Measurements from ENCODE around the gene DLGAP1. TPM values are rescaled to one million over a fixed set of nuclear protein-coding genes. Genes with fewer than 3 reads are reported as not detected.

Gene DLGAP1
- total and polyA plus RNA-seq, 2 experiments from 2014 or later, result 17.0 to 48.5 TPM

DNA sequence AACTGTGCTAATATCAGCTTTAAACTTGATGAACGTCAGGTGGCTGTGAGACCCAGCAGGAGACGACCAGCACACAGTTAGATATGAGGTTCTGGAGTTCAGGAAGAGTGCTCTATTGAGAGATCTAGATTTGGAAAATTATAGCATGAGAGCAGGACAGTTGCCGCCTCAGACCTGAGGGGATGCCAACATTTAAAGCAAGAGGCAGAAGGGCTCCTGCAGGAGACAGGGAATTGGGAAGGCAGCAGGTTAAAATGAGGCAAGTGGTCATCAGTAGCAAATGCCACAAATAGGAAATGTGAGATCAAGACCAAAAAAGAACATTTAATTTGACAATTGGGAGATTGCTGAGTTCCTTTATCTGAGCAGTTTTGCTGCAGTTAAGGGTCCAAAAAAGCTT is 533.3 kb downstream of the DLGAP1 start (continued):
- TF ChIP-seq, protein P1, sequence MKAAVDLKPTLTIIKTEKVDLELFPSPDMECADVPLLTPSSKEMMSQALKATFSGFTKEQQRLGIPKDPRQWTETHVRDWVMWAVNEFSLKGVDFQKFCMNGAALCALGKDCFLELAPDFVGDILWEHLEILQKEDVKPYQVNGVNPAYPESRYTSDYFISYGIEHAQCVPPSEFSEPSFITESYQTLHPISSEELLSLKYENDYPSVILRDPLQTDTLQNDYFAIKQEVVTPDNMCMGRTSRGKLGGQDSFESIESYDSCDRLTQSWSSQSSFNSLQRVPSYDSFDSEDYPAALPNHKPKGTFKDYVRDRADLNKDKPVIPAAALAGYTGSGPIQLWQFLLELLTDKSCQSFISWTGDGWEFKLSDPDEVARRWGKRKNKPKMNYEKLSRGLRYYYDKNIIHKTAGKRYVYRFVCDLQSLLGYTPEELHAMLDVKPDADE (IDR thresholded peaks at IDR 0.05), result no peak
- TF ChIP-seq, protein P2, sequence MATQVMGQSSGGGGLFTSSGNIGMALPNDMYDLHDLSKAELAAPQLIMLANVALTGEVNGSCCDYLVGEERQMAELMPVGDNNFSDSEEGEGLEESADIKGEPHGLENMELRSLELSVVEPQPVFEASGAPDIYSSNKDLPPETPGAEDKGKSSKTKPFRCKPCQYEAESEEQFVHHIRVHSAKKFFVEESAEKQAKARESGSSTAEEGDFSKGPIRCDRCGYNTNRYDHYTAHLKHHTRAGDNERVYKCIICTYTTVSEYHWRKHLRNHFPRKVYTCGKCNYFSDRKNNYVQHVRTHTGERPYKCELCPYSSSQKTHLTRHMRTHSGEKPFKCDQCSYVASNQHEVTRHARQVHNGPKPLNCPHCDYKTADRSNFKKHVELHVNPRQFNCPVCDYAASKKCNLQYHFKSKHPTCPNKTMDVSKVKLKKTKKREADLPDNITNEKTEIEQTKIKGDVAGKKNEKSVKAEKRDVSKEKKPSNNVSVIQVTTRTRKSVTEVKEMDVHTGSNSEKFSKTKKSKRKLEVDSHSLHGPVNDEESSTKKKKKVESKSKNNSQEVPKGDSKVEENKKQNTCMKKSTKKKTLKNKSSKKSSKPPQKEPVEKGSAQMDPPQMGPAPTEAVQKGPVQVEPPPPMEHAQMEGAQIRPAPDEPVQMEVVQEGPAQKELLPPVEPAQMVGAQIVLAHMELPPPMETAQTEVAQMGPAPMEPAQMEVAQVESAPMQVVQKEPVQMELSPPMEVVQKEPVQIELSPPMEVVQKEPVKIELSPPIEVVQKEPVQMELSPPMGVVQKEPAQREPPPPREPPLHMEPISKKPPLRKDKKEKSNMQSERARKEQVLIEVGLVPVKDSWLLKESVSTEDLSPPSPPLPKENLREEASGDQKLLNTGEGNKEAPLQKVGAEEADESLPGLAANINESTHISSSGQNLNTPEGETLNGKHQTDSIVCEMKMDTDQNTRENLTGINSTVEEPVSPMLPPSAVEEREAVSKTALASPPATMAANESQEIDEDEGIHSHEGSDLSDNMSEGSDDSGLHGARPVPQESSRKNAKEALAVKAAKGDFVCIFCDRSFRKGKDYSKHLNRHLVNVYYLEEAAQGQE (IDR thresholded peaks at IDR 0.05; ENCODE audit: unreplicated experiment), result no peak
- TF ChIP-seq ZNF114 (CRISPR knock-in tag; IDR thresholded peaks at IDR 0.05) (no peak), STAT1 (IDR thresholded peaks at IDR 0.05; ENCODE audit: unreplicated experiment) (no peak), CREB1 (CRISPR knock-in tag; IDR thresholded peaks at IDR 0.05; ENCODE audit: low read depth) (no peak), EZH2phosphoT487 (IDR thresholded peaks at IDR 0.05; ENCODE audit: unreplicated experiment) (no peak), POLR2AphosphoS5 (IDR thresholded peaks at IDR 0.05; ENCODE audit: low read depth) (no peak)

DNA sequence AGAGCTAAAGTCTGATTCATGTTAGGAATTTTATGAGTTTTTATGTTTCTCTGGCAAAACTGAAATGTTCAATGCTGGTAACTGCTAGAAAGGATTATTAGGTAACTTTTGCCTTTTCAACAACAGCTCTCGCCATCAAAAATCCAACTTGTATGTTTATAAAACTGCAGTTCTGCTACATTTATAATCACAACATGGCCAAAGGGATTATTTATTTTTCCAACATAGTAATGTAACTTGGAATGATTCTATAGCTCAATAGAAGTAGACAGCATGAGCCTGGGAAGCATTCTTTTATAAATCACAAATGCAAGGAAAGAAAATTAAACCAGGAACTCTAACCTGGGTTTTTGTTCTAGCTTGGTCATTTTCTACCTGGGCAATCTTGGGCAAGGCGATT is 534.3 kb downstream of the DLGAP1 start:
- no peaks in the 10 kb centered on the region for H4K20me1 ChIP-seq (replicated peaks; ENCODE audit: insufficient read depth)
- Mint-ChIP-seq H3K9me3 (no peaks in the 10 kb centered on the region), H3K27ac (no peak overlapping the region), H3K4me1 (peaks cover 11% of the 10 kb centered on the region), H3K36me3 (ENCODE audit: low read depth) (no peaks in the 10 kb centered on the region), H3K27me3 (ENCODE audit: insufficient read depth, low read depth, poor library complexity) (peaks cover 3% of the 10 kb centered on the region), H3K4me3 (no peak overlapping the region)
- no peaks in the 10 kb centered on the region for H3K27me3 ChIP-seq (ENCODE audit: insufficient read depth)
- no peaks in the 10 kb centered on the region for H3K4me1 ChIP-seq (ENCODE audit: insufficient read depth)
- H3K79me2 ChIP-seq (replicated peaks; ENCODE audit: insufficient read depth), result no peaks in the 10 kb centered on the region
- H3F3A ChIP-seq (replicated peaks; ENCODE audit: low read depth), result no peaks in the 10 kb centered on the region
- DNase-seq (ENCODE audit: low spot score), result no peak
- no peak overlapping the region for H2AFZ ChIP-seq
- no peak overlapping the region for H3K27ac ChIP-seq (ENCODE audit: low read depth)
- no peaks in the 10 kb centered on the region for H3K36me3 ChIP-seq (ENCODE audit: insufficient read depth)
- H3K4me3 ChIP-seq, result no peak overlapping the region
- H3K9me2 ChIP-seq (ENCODE audit: insufficient read depth), result no peaks in the 10 kb centered on the region
- no peak for ATAC-seq
- H3K4me2 ChIP-seq, result no peak overlapping the region
- TF ChIP-seq JUNB (IDR thresholded peaks at IDR 0.05; ENCODE audit: unreplicated experiment) (no peak), EZH2 (IDR thresholded peaks at IDR 0.05; ENCODE audit: low read depth, unreplicated experiment) (no peak), ZNF114 (CRISPR knock-in tag; IDR thresholded peaks at IDR 0.05) (no peak), EZH2phosphoT487 (IDR thresholded peaks at IDR 0.05; ENCODE audit: unreplicated experiment) (no peak), ZNF331 (CRISPR knock-in tag; IDR thresholded peaks at IDR 0.05; ENCODE audit: low read depth) (no peak)
- TF ChIP-seq, protein P3, sequence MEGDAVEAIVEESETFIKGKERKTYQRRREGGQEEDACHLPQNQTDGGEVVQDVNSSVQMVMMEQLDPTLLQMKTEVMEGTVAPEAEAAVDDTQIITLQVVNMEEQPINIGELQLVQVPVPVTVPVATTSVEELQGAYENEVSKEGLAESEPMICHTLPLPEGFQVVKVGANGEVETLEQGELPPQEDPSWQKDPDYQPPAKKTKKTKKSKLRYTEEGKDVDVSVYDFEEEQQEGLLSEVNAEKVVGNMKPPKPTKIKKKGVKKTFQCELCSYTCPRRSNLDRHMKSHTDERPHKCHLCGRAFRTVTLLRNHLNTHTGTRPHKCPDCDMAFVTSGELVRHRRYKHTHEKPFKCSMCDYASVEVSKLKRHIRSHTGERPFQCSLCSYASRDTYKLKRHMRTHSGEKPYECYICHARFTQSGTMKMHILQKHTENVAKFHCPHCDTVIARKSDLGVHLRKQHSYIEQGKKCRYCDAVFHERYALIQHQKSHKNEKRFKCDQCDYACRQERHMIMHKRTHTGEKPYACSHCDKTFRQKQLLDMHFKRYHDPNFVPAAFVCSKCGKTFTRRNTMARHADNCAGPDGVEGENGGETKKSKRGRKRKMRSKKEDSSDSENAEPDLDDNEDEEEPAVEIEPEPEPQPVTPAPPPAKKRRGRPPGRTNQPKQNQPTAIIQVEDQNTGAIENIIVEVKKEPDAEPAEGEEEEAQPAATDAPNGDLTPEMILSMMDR (conservative IDR thresholded peaks at IDR 0.05; ENCODE audit: low read depth in 2 of 2), result no peak
- TF ChIP-seq, protein P4, sequence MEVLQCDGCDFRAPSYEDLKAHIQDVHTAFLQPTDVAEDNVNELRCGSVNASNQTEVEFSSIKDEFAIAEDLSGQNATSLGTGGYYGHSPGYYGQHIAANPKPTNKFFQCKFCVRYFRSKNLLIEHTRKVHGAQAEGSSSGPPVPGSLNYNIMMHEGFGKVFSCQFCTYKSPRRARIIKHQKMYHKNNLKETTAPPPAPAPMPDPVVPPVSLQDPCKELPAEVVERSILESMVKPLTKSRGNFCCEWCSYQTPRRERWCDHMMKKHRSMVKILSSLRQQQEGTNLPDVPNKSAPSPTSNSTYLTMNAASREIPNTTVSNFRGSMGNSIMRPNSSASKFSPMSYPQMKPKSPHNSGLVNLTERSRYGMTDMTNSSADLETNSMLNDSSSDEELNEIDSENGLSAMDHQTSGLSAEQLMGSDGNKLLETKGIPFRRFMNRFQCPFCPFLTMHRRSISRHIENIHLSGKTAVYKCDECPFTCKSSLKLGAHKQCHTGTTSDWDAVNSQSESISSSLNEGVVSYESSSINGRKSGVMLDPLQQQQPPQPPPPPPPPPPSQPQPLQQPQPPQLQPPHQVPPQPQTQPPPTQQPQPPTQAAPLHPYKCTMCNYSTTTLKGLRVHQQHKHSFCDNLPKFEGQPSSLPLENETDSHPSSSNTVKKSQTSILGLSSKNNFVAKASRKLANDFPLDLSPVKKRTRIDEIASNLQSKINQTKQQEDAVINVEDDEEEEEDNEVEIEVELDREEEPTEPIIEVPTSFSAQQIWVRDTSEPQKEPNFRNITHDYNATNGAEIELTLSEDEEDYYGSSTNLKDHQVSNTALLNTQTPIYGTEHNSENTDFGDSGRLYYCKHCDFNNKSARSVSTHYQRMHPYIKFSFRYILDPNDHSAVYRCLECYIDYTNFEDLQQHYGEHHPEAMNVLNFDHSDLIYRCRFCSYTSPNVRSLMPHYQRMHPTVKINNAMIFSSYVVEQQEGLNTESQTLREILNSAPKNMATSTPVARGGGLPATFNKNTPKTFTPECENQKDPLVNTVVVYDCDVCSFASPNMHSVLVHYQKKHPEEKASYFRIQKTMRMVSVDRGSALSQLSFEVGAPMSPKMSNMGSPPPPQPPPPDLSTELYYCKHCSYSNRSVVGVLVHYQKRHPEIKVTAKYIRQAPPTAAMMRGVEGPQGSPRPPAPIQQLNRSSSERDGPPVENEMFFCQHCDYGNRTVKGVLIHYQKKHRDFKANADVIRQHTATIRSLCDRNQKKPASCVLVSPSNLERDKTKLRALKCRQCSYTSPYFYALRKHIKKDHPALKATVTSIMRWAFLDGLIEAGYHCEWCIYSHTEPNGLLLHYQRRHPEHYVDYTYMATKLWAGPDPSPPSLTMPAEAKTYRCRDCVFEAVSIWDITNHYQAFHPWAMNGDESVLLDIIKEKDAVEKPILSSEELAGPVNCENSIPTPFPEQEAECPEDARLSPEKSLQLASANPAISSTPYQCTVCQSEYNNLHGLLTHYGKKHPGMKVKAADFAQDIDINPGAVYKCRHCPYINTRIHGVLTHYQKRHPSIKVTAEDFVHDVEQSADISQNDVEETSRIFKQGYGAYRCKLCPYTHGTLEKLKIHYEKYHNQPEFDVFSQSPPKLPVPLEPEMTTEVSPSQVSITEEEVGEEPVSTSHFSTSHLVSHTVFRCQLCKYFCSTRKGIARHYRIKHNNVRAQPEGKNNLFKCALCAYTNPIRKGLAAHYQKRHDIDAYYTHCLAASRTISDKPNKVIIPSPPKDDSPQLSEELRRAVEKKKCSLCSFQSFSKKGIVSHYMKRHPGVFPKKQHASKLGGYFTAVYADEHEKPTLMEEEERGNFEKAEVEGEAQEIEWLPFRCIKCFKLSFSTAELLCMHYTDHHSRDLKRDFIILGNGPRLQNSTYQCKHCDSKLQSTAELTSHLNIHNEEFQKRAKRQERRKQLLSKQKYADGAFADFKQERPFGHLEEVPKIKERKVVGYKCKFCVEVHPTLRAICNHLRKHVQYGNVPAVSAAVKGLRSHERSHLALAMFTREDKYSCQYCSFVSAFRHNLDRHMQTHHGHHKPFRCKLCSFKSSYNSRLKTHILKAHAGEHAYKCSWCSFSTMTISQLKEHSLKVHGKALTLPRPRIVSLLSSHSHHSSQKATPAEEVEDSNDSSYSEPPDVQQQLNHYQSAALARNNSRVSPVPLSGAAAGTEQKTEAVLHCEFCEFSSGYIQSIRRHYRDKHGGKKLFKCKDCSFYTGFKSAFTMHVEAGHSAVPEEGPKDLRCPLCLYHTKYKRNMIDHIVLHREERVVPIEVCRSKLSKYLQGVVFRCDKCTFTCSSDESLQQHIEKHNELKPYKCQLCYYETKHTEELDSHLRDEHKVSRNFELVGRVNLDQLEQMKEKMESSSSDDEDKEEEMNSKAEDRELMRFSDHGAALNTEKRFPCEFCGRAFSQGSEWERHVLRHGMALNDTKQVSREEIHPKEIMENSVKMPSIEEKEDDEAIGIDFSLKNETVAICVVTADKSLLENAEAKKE (CRISPR knock-in tag; IDR thresholded peaks at IDR 0.05), result no peak
- TF ChIP-seq, protein P1 (IDR thresholded peaks at IDR 0.05), result no peak

All from GM23338 (cell line).